ENCODE results near the gene SP3. TPM values are rescaled to one million over a fixed set of nuclear protein-coding genes. Genes with fewer than 3 reads are reported as not detected.
"Not testable (repeated sequence)": the region's sequence is repeated elsewhere in the genome, so short reads cannot be mapped to it uniquely, and the experiment has no call there.

Gene SP3
- total RNA-seq, 1 donor = 113 TPM

DNA sequence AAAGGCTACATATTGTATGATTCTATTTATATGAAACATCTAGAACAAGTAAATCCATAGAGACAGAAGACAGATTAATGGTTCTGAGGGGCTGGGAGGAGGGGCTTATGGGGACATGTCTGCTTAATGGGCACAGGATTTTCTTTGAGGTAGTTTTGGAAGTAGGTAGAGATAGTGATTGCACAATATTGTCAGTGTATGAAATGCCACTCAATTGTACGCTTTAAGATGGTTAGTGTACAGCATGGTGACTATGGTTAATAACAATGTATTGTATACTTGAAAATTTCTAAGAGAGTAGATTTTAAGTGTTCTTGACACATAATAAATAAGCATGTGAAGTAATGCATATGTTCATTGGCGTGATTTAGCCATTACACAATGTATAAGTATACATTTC, 68.4 kb downstream of the SP3 start:
- Histone ChIP-seq H3K4me1 (ENCODE audit: insufficient read depth, low read length) (no peaks in the 10 kb centered on the region), H2AFZ (ENCODE audit: low read length) (no peak overlapping the region), H3K27ac (ENCODE audit: low read depth, low read length) (no peak overlapping the region), H4K20me1 (ENCODE audit: insufficient read depth, low read length) (no peaks in the 10 kb centered on the region), H3K9me3 (ENCODE audit: low read depth, low read length) (no peaks in the 10 kb centered on the region), H3K27me3 (ENCODE audit: insufficient read depth, low read length) (no peaks in the 10 kb centered on the region), H3K79me2 (ENCODE audit: insufficient read depth, low read length) (no peaks in the 10 kb centered on the region), H3K36me3 (ENCODE audit: insufficient read depth, low read length) (no peaks in the 10 kb centered on the region), H3K4me2 (ENCODE audit: insufficient read depth, low read length) (no peak overlapping the region), H3K4me3 (ENCODE audit: insufficient read depth, low read length) (no peak overlapping the region)
- TF ChIP-seq CTCF (IDR thresholded peaks at IDR 0.05; ENCODE audit: extremely low read depth, low read depth, low read length) = no peak
- no peak for DNase-seq (ENCODE audit: insufficient read length, low spot score, missing footprints)

DNA sequence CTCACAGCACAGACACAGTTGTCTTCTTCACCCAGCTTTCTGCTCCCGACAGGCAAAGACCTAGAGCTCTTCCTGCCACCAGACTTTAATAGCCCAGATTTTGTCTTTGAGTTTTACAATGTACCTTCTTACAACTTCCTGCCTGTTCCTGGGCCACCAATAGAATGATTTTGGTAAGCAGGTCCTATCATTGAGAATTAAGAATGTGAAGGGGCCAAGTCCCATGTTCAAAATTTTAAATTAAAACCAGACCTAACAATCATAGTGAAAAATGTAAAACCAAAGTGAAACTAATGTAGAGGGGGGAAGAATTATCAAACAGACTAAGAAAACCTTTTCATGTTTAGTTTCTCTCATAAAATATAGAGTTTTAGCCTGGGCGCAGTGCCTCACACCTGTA, 72.8 kb downstream of the SP3 start:
- H3K4me1 ChIP-seq (ENCODE audit: insufficient read depth, low read length) = no peaks in the 10 kb centered on the region
- no peaks in the 10 kb centered on the region for H3K36me3 ChIP-seq (ENCODE audit: insufficient read depth, low read length)
- no peak overlapping the region for H3K4me2 ChIP-seq (ENCODE audit: insufficient read depth, low read length)
- DNase-seq (ENCODE audit: insufficient read length, low spot score, missing footprints) = no peak
- H3K9me3 ChIP-seq (ENCODE audit: low read depth, low read length) = peaks cover 2% of the 10 kb centered on the region
- H4K20me1 ChIP-seq (ENCODE audit: insufficient read depth, low read length) = no peaks in the 10 kb centered on the region
- H3K4me3 ChIP-seq (ENCODE audit: insufficient read depth, low read length) = no peak overlapping the region
- H3K27ac ChIP-seq (ENCODE audit: low read depth, low read length) = no peak overlapping the region
- no peaks in the 10 kb centered on the region for H3K79me2 ChIP-seq (ENCODE audit: insufficient read depth, low read length)
- H3K27me3 ChIP-seq (ENCODE audit: insufficient read depth, low read length) = no peaks in the 10 kb centered on the region
- no peak for TF ChIP-seq CTCF (IDR thresholded peaks at IDR 0.05; ENCODE audit: extremely low read depth, low read depth, low read length)
- H2AFZ ChIP-seq (ENCODE audit: low read length) = no peak overlapping the region

DNA sequence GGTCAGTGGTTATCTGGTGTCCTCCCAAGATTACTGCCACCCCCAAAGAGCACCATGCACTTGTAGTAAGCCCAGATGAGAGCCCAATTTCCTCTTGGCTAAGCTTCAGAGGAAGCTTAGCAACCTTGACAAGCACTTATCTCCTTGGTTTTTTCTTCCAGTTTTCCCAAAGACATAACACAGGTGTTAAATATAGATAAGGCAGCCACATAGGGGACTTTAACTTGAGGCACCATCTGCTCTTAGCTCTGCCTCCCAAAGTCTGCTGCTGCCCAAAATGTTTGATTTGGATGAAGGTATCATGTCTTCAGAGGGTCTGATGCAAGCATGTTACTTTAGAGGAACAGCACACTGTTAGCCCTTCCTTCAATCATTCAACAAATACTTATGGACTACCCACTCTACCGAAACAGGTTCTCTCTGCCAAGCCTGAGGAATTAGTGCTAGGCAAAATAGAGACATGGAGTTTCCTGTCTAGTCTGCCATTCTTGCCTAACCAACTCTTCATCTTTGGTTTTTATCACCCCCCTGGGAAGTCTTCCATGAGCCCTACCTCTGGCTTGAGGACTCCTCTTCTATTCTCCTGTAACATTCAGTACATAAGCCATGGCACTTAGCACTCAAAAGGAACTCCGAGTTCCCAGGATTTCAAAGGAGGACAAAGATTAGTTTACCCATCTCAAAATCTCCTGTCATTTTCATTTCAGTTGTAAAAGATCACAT, 73.7 kb downstream of the SP3 start:
- H3K27me3 ChIP-seq (ENCODE audit: insufficient read depth, low read length) = no peaks in the 10 kb centered on the region
- H3K36me3 ChIP-seq (ENCODE audit: insufficient read depth, low read length) = no peaks in the 10 kb centered on the region
- TF ChIP-seq CTCF (IDR thresholded peaks at IDR 0.05; ENCODE audit: extremely low read depth, low read depth, low read length) = no peak
- H2AFZ ChIP-seq (ENCODE audit: low read length) = no peak overlapping the region
- H3K79me2 ChIP-seq (ENCODE audit: insufficient read depth, low read length) = no peaks in the 10 kb centered on the region
- H3K4me1 ChIP-seq (ENCODE audit: insufficient read depth, low read length) = no peaks in the 10 kb centered on the region
- DNase-seq (ENCODE audit: insufficient read length, low spot score, missing footprints) = no peak
- no peak overlapping the region for H3K4me3 ChIP-seq (ENCODE audit: insufficient read depth, low read length)
- no peak overlapping the region for H3K27ac ChIP-seq (ENCODE audit: low read depth, low read length)
- no peaks in the 10 kb centered on the region for H4K20me1 ChIP-seq (ENCODE audit: insufficient read depth, low read length)
- H3K4me2 ChIP-seq (ENCODE audit: insufficient read depth, low read length) = no peak overlapping the region
- H3K9me3 ChIP-seq (ENCODE audit: low read depth, low read length) = peaks cover 2% of the 10 kb centered on the region

GRCh38 chr2:173889464-173889863, 75.7 kb downstream of the SP3 start:
- not testable (repeated sequence) for H3K27ac ChIP-seq (ENCODE audit: low read depth, low read length); H3K4me2 ChIP-seq (ENCODE audit: insufficient read depth, low read length); H3K36me3 ChIP-seq (ENCODE audit: insufficient read depth, low read length); H4K20me1 ChIP-seq (ENCODE audit: insufficient read depth, low read length); H3K4me3 ChIP-seq (ENCODE audit: insufficient read depth, low read length); H2AFZ ChIP-seq (ENCODE audit: low read length); DNase-seq (ENCODE audit: insufficient read length, low spot score, missing footprints); H3K9me3 ChIP-seq (ENCODE audit: low read depth, low read length); H3K4me1 ChIP-seq (ENCODE audit: insufficient read depth, low read length); H3K27me3 ChIP-seq (ENCODE audit: insufficient read depth, low read length); H3K79me2 ChIP-seq (ENCODE audit: insufficient read depth, low read length)
